Measurements from ENCODE around the gene PIEZO2.
"Not testable (repeated sequence)": the region's sequence is repeated elsewhere in the genome, so short reads cannot be mapped to it uniquely, and the experiment has no call there.

PIEZO2 gene

DNA sequence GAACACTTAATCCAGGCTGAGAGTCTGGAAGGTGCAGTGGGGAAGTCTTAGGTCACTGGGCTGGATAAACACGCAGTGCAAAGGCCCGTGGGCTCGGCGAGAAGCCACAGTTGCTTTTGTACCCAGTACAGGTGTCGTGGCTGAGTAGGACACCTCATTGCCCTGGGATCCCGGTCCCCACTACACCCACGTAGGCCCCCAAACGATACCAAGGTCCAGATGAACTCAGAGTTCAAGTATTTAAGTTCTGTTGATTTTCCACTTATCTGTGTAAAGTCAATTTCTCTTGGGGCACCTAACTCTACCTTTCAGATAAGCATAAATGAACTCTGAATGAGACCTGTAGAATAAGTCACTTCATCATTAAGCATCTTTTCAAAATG, 302.0 kb downstream of the PIEZO2 start:
- Histone ChIP-seq H3K9ac (ENCODE audit: low read length) (no peak overlapping the region), H3K9me3 (ENCODE audit: control insufficient read depth, low read depth, low read length) (no peaks in the 10 kb centered on the region), H3K4me1 (ENCODE audit: control insufficient read depth, low read depth, low read length) (peaks cover 17% of the 10 kb centered on the region), H3K4me3 (ENCODE audit: low read length) (peak overlapping the region; percentile 14), H3K27me3 (ENCODE audit: control insufficient read depth, insufficient read depth, low read length) (no peaks in the 10 kb centered on the region), H3K36me3 (ENCODE audit: control insufficient read depth, low read depth, low read length) (no peaks in the 10 kb centered on the region), H3K27ac (ENCODE audit: low read length) (no peak overlapping the region)

DNA sequence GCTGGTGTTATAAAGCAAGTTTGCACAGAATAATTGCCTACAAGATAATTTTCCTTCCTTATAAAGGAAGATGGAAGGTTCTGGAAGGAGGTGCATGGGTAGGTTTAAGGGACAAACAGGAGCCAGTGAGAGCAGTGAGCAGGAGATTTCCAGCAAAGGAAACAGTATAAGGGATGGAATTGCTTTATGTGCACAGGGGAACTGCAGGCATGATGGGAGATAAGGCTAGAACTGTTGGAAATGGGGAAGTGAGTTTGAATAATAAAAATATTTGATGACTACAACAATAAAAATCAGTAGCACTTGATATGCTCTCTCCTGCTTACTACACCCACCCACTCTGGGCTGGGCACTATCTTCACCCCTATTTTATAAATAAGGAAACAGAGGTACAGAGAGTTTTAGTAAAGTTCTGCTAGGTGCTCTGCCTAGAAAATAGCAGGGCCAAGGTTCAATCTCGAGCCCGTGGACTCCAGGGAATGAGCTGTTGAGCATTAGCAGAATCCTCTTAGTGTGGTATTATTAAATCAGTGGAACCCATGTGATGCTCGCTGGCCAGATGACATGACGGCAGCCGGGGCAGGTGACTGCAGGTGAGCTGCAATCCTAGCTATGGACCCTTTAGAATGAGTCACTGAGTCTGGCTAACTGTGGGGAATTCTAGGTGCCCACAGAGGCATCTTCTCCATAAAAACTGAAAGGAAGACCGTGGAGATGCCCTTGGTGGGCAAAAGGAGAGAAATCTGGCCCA, 302.5 kb downstream of the PIEZO2 start:
- no peaks in the 10 kb centered on the region for H3K9me3 ChIP-seq (ENCODE audit: control insufficient read depth, low read depth, low read length)
- no peaks in the 10 kb centered on the region for H3K36me3 ChIP-seq (ENCODE audit: control insufficient read depth, low read depth, low read length)
- no peaks in the 10 kb centered on the region for H3K27me3 ChIP-seq (ENCODE audit: control insufficient read depth, insufficient read depth, low read length)
- H3K4me3 ChIP-seq (ENCODE audit: low read length), result no peak overlapping the region
- H3K9ac ChIP-seq (ENCODE audit: low read length), result no peak overlapping the region
- H3K4me1 ChIP-seq (ENCODE audit: control insufficient read depth, low read depth, low read length), result peaks cover 15% of the 10 kb centered on the region
- H3K27ac ChIP-seq (ENCODE audit: low read length), result no peak overlapping the region

DNA sequence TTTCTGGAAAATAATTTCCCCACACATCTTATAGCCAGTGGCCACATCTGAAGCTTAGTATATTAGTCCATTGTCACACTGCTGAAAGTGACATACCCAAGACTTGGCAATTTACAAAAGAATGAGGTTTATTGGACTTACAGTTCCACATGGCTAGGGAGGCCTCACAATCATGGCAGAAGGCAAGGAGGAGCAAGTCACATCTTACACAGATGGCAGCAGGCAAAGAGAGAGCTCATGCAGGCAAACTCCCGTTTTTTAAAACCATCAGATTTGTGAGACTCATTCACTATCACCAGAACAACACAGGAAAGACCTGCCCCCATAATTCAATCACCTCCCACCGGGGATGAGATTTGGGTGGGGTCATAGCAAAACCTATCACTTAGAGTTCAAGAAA, 303.3 kb downstream of the PIEZO2 start:
- peaks cover 14% of the 10 kb centered on the region for H3K4me1 ChIP-seq (ENCODE audit: control insufficient read depth, low read depth, low read length)
- H3K27me3 ChIP-seq (ENCODE audit: control insufficient read depth, insufficient read depth, low read length); H3K27ac ChIP-seq (ENCODE audit: low read length); H3K9ac ChIP-seq (ENCODE audit: low read length); H3K9me3 ChIP-seq (ENCODE audit: control insufficient read depth, low read depth, low read length); H3K36me3 ChIP-seq (ENCODE audit: control insufficient read depth, low read depth, low read length); H3K4me3 ChIP-seq (ENCODE audit: low read length): not testable (repeated sequence)

GRCh38 chr18:10843565-10843964, 305.8 kb downstream of the PIEZO2 start:
- Histone ChIP-seq H3K9ac (ENCODE audit: low read length) (no peak overlapping the region), H3K4me1 (ENCODE audit: control insufficient read depth, low read depth, low read length) (peaks cover 13% of the 10 kb centered on the region), H3K27me3 (ENCODE audit: control insufficient read depth, insufficient read depth, low read length) (no peaks in the 10 kb centered on the region), H3K9me3 (ENCODE audit: control insufficient read depth, low read depth, low read length) (no peaks in the 10 kb centered on the region), H3K27ac (ENCODE audit: low read length) (no peak overlapping the region), H3K36me3 (ENCODE audit: control insufficient read depth, low read depth, low read length) (no peaks in the 10 kb centered on the region), H3K4me3 (ENCODE audit: low read length) (no peak overlapping the region)

- H3K9me3 ChIP-seq (ENCODE audit: control insufficient read depth, low read depth, low read length), result no peaks in the 10 kb centered on the region
- no peak overlapping the region for H3K9ac ChIP-seq (ENCODE audit: low read length)
- peaks cover 6% of the 10 kb centered on the region for H3K4me1 ChIP-seq (ENCODE audit: control insufficient read depth, low read depth, low read length)
- H3K27me3 ChIP-seq (ENCODE audit: control insufficient read depth, insufficient read depth, low read length), result no peaks in the 10 kb centered on the region
- H3K36me3 ChIP-seq (ENCODE audit: control insufficient read depth, low read depth, low read length), result no peaks in the 10 kb centered on the region
- H3K4me3 ChIP-seq (ENCODE audit: low read length), result no peak overlapping the region
- H3K27ac ChIP-seq (ENCODE audit: low read length), result no peak overlapping the region
Observed at GRCh38 chr18:10842861-10843260, 306.5 kb downstream of the PIEZO2 start.

DNA sequence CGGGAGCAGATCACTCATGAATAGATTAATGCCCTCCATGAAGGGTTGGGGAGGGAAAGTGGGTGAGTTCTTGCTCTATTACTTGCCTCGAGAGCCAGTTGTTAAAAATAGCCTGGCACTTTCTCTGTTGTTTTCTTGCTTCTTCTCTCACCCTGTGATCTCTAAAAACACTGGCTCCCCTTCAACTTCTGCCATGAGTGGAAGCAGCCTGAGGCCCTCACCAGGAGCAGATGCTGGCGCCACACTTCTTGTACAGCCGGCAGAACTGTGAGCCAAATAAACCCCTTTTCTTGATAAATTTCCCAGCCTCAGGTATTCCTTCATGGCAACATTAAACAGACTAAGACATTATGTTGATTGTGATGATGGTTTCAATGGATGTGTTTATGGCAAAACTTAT, 307.0 kb downstream of the PIEZO2 start:
- Histone ChIP-seq H3K36me3 (ENCODE audit: control insufficient read depth, low read depth, low read length) (no peaks in the 10 kb centered on the region), H3K4me1 (ENCODE audit: control insufficient read depth, low read depth, low read length) (peaks cover under 1% of the 10 kb centered on the region), H3K27me3 (ENCODE audit: control insufficient read depth, insufficient read depth, low read length) (no peaks in the 10 kb centered on the region), H3K27ac (ENCODE audit: low read length) (no peak overlapping the region), H3K4me3 (ENCODE audit: low read length) (no peak overlapping the region), H3K9me3 (ENCODE audit: control insufficient read depth, low read depth, low read length) (no peaks in the 10 kb centered on the region), H3K9ac (ENCODE audit: low read length) (no peak overlapping the region)

- H3K36me3 ChIP-seq (ENCODE audit: control insufficient read depth, low read depth, low read length), result no peaks in the 10 kb centered on the region
- no peaks in the 10 kb centered on the region for H3K27me3 ChIP-seq (ENCODE audit: control insufficient read depth, insufficient read depth, low read length)
- no peak overlapping the region for H3K27ac ChIP-seq (ENCODE audit: low read length)
- H3K9me3 ChIP-seq (ENCODE audit: control insufficient read depth, low read depth, low read length), result no peaks in the 10 kb centered on the region
- no peak overlapping the region for H3K4me3 ChIP-seq (ENCODE audit: low read length)
- no peak overlapping the region for H3K9ac ChIP-seq (ENCODE audit: low read length)
- no peaks in the 10 kb centered on the region for H3K4me1 ChIP-seq (ENCODE audit: control insufficient read depth, low read depth, low read length)
Observed at GRCh38 chr18:10841203-10841602, 308.2 kb downstream of the PIEZO2 start.

- Histone ChIP-seq H3K9ac (ENCODE audit: low read length) (no peak overlapping the region), H3K9me3 (ENCODE audit: control insufficient read depth, low read depth, low read length) (no peaks in the 10 kb centered on the region), H3K4me1 (ENCODE audit: control insufficient read depth, low read depth, low read length) (no peaks in the 10 kb centered on the region), H3K27ac (ENCODE audit: low read length) (no peak overlapping the region), H3K4me3 (ENCODE audit: low read length) (no peak overlapping the region), H3K36me3 (ENCODE audit: control insufficient read depth, low read depth, low read length) (no peaks in the 10 kb centered on the region), H3K27me3 (ENCODE audit: control insufficient read depth, insufficient read depth, low read length) (no peaks in the 10 kb centered on the region)
Observed at GRCh38 chr18:10840743-10841142, 308.6 kb downstream of the PIEZO2 start.

GRCh38 chr18:10839421-10839820, 309.9 kb downstream of the PIEZO2 start:
- no peaks in the 10 kb centered on the region for H3K27me3 ChIP-seq (ENCODE audit: control insufficient read depth, insufficient read depth, low read length)
- no peaks in the 10 kb centered on the region for H3K36me3 ChIP-seq (ENCODE audit: control insufficient read depth, low read depth, low read length)
- no peak overlapping the region for H3K4me3 ChIP-seq (ENCODE audit: low read length)
- H3K27ac ChIP-seq (ENCODE audit: low read length), result no peak overlapping the region
- H3K4me1 ChIP-seq (ENCODE audit: control insufficient read depth, low read depth, low read length), result no peaks in the 10 kb centered on the region
- no peaks in the 10 kb centered on the region for H3K9me3 ChIP-seq (ENCODE audit: control insufficient read depth, low read depth, low read length)
- no peak overlapping the region for H3K9ac ChIP-seq (ENCODE audit: low read length)

DNA sequence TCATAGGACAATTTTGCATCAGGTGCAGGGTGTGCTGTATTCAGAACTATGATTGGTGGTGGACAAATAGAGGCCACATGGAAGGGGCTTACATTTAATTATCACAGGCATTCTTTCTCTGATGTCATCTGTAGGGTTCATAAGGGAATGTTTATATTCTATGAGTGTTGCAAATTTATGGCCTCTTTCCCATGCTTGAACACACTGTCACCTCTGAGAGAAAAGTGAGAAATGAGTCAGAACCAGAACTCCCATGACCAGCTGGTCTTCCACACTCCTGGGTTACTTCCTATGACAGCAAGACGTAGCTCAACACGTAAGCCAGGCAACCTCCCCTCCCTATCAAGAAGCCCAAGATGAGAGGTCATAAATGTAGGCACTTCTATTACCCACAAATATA, 310.8 kb downstream of the PIEZO2 start:
- H3K27ac ChIP-seq (ENCODE audit: low read length), result no peak overlapping the region
- no peaks in the 10 kb centered on the region for H3K36me3 ChIP-seq (ENCODE audit: control insufficient read depth, low read depth, low read length)
- no peak overlapping the region for H3K4me3 ChIP-seq (ENCODE audit: low read length)
- no peaks in the 10 kb centered on the region for H3K9me3 ChIP-seq (ENCODE audit: control insufficient read depth, low read depth, low read length)
- no peaks in the 10 kb centered on the region for H3K27me3 ChIP-seq (ENCODE audit: control insufficient read depth, insufficient read depth, low read length)
- H3K4me1 ChIP-seq (ENCODE audit: control insufficient read depth, low read depth, low read length), result no peaks in the 10 kb centered on the region
- no peak overlapping the region for H3K9ac ChIP-seq (ENCODE audit: low read length)

DNA sequence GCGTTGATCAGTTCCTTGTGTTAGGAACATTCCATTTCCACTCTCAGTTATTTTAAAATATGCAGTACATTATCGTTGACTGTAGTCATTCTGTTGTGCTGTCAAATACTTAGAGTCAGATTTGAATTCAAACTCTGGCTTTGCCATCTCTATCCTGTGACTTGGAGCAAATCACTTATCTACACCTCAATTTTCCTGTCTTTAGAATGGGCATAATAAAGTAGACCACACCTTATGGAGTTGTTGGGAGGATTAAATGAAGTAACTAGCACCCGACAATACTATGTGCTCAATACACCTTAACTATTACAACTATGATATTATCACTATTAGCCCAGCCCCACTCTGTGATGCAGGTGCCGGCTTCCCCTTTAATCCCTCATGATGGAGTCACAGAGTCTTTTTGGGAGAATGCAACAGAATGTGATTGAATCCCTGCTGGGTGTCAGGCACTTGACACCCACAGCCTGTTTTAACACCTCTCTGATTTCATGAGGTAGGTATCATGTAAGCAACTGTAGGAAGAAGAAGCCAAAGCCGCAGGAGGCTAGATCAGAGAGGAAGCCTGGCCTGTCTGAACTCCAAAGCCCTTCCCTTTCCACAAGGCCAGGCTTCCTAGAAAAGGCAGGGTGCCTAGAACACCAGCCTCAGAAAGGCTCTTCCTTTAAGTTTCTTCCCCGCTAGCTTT, 315.1 kb downstream of the PIEZO2 start:
- Histone ChIP-seq H3K9me3 (ENCODE audit: control insufficient read depth, low read depth, low read length) (no peaks in the 10 kb centered on the region), H3K27me3 (ENCODE audit: control insufficient read depth, insufficient read depth, low read length) (no peaks in the 10 kb centered on the region), H3K27ac (ENCODE audit: low read length) (no peak overlapping the region), H3K9ac (ENCODE audit: low read length) (no peak overlapping the region), H3K4me3 (ENCODE audit: low read length) (no peak overlapping the region), H3K36me3 (ENCODE audit: control insufficient read depth, low read depth, low read length) (no peaks in the 10 kb centered on the region), H3K4me1 (ENCODE audit: control insufficient read depth, low read depth, low read length) (no peaks in the 10 kb centered on the region)

- Histone ChIP-seq H3K4me3 (ENCODE audit: low read length) (no peak overlapping the region), H3K9me3 (ENCODE audit: control insufficient read depth, low read depth, low read length) (no peaks in the 10 kb centered on the region), H3K27me3 (ENCODE audit: control insufficient read depth, insufficient read depth, low read length) (no peaks in the 10 kb centered on the region), H3K36me3 (ENCODE audit: control insufficient read depth, low read depth, low read length) (no peaks in the 10 kb centered on the region), H3K9ac (ENCODE audit: low read length) (no peak overlapping the region), H3K4me1 (ENCODE audit: control insufficient read depth, low read depth, low read length) (no peaks in the 10 kb centered on the region), H3K27ac (ENCODE audit: low read length) (no peak overlapping the region)
Observed at GRCh38 chr18:10833656-10834055, 315.7 kb downstream of the PIEZO2 start.
